Neutrophil (primary cell): ENCODE measurements around the gene CEP112.

Experiments
- H3K27ac ChIP-seq: fragments of 200-600 bp; sonication (generic); 2 replicates; pipeline ENCODE4 v1.5.1; 2016; ENCODE audit warnings: mild to moderate bottlenecking, moderate library complexity
- H3K27me3 ChIP-seq: fragments of 200-600 bp; sonication (generic); 2 replicates; pipeline ENCODE4 v1.6.0; 2016; ENCODE audit warnings: mild to moderate bottlenecking
- H3K36me3 ChIP-seq: fragments of 200-600 bp; sonication (generic); 2 replicates; pipeline ENCODE4 v1.5.1; 2017
- H3K4me1 ChIP-seq, 2 experiments: fragments of 200-600 bp in 1 of 2; sonication (generic) in 1 of 2; 1 replicate in 1 of 2; 2 replicates in 1 of 2; pipeline versions ENCODE4 v1.5.1 to v1.6.1; 2013 to 2016; ENCODE audit warnings: low read depth in 1 of 2, low read length in 1 of 2, mild to moderate bottlenecking in 1 of 2, moderate library complexity in 1 of 2; ENCODE audit not compliant: control insufficient read depth in 1 of 2, insufficient read depth in 1 of 2
- H3K4me3 ChIP-seq, 2 experiments: fragments of 200-600 bp in 1 of 2; sonication (generic) in 1 of 2; 1 replicate in 1 of 2; 2 replicates in 1 of 2; pipeline ENCODE4 v1.5.1; 2013 to 2016; ENCODE audit warnings: low read depth in 1 of 2, low read length in 1 of 2, mild to moderate bottlenecking in 1 of 2, moderate library complexity in 1 of 2
- H3K9me3 ChIP-seq: fragments of 200-600 bp; sonication (generic); 2 replicates; pipeline ENCODE4 v1.5.1; 2016
- CTCF ChIP-seq: fragments of 200-600 bp; sonication (generic); IDR thresholded peaks from 2 replicates; pipeline ENCODE4 v1.5.1; 2016; ENCODE audit warnings: antibody characterized with exemption

The CEP112 gene

DNA sequence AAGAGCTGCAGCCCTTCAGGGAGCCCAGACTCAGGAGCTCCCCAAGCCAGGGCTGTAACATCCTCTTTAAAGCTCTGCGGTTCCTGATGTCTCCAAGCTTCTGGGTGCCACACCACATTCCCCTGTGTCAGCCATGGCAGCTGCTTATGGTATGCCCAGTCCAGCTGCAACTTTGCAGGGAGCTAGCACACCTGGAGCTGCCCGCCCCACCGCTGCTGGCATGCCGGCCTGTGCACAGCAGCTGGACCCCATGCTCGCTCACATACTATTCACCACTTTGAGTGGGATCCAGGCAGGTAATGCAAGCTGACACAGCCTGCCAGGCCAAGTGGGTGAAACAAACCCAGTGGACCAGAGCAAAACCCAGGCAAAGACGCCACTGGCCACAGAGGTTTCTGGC lies 324.9 kb downstream of the CEP112 start:
- Histone ChIP-seq H3K27me3 (no peaks in the 10 kb centered on the region), H3K4me1 (no peaks in the 10 kb centered on the region), H3K4me3 (no peak overlapping the region), H3K27ac (no peak overlapping the region), H3K9me3 (no peaks in the 10 kb centered on the region), H3K36me3 (no peaks in the 10 kb centered on the region)
- no peak for TF ChIP-seq CTCF

GRCh38 chr17:65865715-65866425 lies 326.1 kb downstream of the CEP112 start:
- TF ChIP-seq CTCF, result no peak
- no peaks in the 10 kb centered on the region for H3K36me3 ChIP-seq

GRCh38 chr17:65864394-65864793 lies 327.5 kb downstream of the CEP112 start:
- H3K36me3 ChIP-seq, result no peaks in the 10 kb centered on the region
- TF ChIP-seq CTCF, result no peak
- H3K4me3 ChIP-seq, result no peak overlapping the region

More at GRCh38 chr17:65865715-65866425, 326.1 kb downstream of the CEP112 start:
- Histone ChIP-seq H3K4me1 (no peaks in the 10 kb centered on the region), H3K4me3 (no peak overlapping the region), H3K27me3 (no peaks in the 10 kb centered on the region), H3K9me3 (no peaks in the 10 kb centered on the region), H3K27ac (no peak overlapping the region)

GRCh38 chr17:65857718-65858117 lies 334.2 kb downstream of the CEP112 start:
- TF ChIP-seq CTCF, result no peak
- Histone ChIP-seq H3K4me3 (no peak overlapping the region), H3K4me1 (no peaks in the 10 kb centered on the region), H3K27ac (no peak overlapping the region), H3K9me3 (no peaks in the 10 kb centered on the region), H3K36me3 (no peaks in the 10 kb centered on the region), H3K27me3 (no peaks in the 10 kb centered on the region)

More at GRCh38 chr17:65864394-65864793, 327.5 kb downstream of the CEP112 start:
- no peaks in the 10 kb centered on the region for H3K27me3 ChIP-seq
- no peak overlapping the region for H3K27ac ChIP-seq
- H3K4me1 ChIP-seq, result no peaks in the 10 kb centered on the region
- no peaks in the 10 kb centered on the region for H3K9me3 ChIP-seq

DNA sequence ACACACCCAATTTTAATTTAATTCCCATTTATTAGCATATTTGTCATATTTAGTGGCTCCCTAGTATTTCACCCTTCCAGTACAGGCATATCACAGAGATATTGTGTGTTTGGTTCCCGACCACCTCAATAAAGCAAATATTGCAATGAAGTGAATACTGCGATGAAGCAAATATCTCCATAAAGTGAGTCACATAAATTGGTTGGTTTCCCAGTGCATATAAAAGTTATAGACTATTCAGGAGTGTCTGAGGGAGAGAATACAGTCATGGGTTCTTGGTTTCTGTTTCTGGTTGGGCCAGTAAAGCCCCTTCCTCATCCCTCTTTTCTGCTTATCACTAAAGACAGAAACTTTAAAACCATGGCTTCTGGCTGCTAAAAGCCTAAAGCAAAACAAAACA lies 335.1 kb downstream of the CEP112 start:
- Histone ChIP-seq H3K4me1 (no peaks in the 10 kb centered on the region), H3K4me3 (no peak overlapping the region), H3K9me3 (no peaks in the 10 kb centered on the region), H3K36me3 (no peaks in the 10 kb centered on the region), H3K27me3 (no peaks in the 10 kb centered on the region), H3K27ac (no peak overlapping the region)
- TF ChIP-seq CTCF, result no peak
